ENCODE data around the gene TCEAL3. TPM values are rescaled to one million over a fixed set of nuclear protein-coding genes. Genes with fewer than 3 reads are reported as not detected.

TCEAL3 gene
- total and polyA plus RNA-seq, 9 of the 15 experiments (the other 6 are each of a cell fraction or from before 2014, with no cell fraction given): not detected

DNA sequence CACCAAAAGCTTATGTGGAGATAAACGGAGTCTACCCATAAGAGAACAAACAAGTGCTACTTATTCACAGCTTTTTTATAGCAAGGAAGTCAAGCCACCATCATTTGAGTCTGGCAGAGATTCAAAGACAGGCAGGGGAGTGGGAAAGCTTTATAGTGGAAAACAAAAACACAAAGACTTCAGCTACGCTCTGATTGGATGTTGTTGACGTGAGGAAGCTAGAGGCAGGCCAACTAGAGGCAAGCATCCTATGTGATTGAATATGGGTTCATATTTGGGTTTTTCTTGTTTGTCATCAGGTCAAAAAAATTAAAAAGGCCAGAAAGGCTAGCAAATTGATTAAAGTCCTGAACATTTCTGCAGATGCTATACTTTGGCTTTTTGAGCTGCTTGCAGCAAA is 23.2 kb upstream of the TCEAL3 start:
- no TSS peak for BruUV-seq (replicated peaks)
- 0 out of 5 replicates have a peak, but pooled peaks cover 0 to 6% of the 10 kb centered on the region in 2 experiments for H3K27me3 ChIP-seq (ENCODE audit: control insufficient read depth in 2 of 2, insufficient read depth in 2 of 2, low read length in 2 of 2)
- no peak for TF ChIP-seq ZNF644 (tag; IDR thresholded peaks at IDR 0.05; ENCODE audit: low read depth)
- TF ChIP-seq PML (IDR thresholded peaks at IDR 0.05; ENCODE audit: low read length): no peak
- TF ChIP-seq, protein P1, sequence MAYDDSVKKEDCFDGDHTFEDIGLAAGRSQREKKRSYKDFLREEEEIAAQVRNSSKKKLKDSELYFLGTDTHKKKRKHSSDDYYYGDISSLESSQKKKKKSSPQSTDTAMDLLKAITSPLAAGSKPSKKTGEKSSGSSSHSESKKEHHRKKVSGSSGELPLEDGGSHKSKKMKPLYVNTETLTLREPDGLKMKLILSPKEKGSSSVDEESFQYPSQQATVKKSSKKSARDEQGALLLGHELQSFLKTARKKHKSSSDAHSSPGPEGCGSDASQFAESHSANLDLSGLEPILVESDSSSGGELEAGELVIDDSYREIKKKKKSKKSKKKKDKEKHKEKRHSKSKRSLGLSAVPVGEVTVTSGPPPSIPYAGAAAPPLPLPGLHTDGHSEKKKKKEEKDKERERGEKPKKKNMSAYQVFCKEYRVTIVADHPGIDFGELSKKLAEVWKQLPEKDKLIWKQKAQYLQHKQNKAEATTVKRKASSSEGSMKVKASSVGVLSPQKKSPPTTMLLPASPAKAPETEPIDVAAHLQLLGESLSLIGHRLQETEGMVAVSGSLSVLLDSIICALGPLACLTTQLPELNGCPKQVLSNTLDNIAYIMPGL (CRISPR knock-in tag; IDR thresholded peaks at IDR 0.05): no peak
- TF ChIP-seq, protein P2, sequence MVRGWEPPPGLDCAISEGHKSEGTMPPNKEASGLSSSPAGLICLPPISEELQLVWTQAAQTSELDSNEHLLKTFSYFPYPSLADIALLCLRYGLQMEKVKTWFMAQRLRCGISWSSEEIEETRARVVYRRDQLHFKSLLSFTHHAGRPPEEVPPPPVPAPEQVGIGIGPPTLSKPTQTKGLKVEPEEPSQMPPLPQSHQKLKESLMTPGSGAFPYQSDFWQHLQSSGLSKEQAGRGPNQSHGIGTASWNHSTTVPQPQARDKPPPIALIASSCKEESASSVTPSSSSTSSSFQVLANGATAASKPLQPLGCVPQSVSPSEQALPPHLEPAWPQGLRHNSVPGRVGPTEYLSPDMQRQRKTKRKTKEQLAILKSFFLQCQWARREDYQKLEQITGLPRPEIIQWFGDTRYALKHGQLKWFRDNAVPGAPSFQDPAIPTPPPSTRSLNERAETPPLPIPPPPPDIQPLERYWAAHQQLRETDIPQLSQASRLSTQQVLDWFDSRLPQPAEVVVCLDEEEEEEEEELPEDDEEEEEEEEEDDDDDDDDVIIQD (CRISPR knock-in tag; IDR thresholded peaks at IDR 0.05): no peak
- no peak for TF ChIP-seq YBX1 (IDR thresholded peaks at IDR 0.05)
- no peak for TF ChIP-seq MAZ (CRISPR knock-in tag; conservative IDR thresholded peaks at IDR 0.05 in 1 of 2, IDR thresholded peaks at IDR 0.05 in 1 of 2)
- TF ChIP-seq PRPF4 (IDR thresholded peaks at IDR 0.05; ENCODE audit: insufficient read depth, low read depth, low read length, poor library complexity, severe bottlenecking): no peak
- TF ChIP-seq POLR3G (IDR thresholded peaks at IDR 0.05; ENCODE audit: extremely low read depth, insufficient read length, insufficient replicate concordance): no peak
- TF ChIP-seq GABPA (tag; conservative IDR thresholded peaks at IDR 0.05; ENCODE audit: low read depth): no peak
- H3K27ac ChIP-seq (ENCODE audit: extremely low read depth, low read depth, low read length): no peak overlapping the region
- WGBS (ENCODE audit: insufficient coverage, low coverage, missing lambda C conversion rate): 42% methylated on average over 3 of the region's 3 CpGs
- ChIA-PET CTCF (ENCODE audit: low intra/inter-chr PET ratio) (no interaction called here), POLR2A (no interaction called here)
- H3K79me2 ChIP-seq (ENCODE audit: control insufficient read depth, insufficient read depth, low read length): no peaks in the 10 kb centered on the region
- no peak overlapping the region for H2AFZ ChIP-seq (ENCODE audit: low read depth, low read length)
- H3K9ac ChIP-seq (ENCODE audit: insufficient read depth in 1 of 2, low read depth in 2 of 2, low read length in 2 of 2): no peak overlapping the region
- no peaks in the 10 kb centered on the region for H3K9me3 ChIP-seq (replicated peaks; ENCODE audit: control insufficient read depth, insufficient read depth, low read depth, low read length)
- no peaks in the 10 kb centered on the region for H4K20me1 ChIP-seq (replicated peaks; ENCODE audit: control insufficient read depth, insufficient read depth, low read length)
- H3K9me1 ChIP-seq (ENCODE audit: control insufficient read depth, insufficient read depth, low read length): no peaks in the 10 kb centered on the region
- no peak overlapping the region for H3K4me3 ChIP-seq
- H3K4me1 ChIP-seq (replicated peaks in 1 of 2; ENCODE audit: control insufficient read depth in 2 of 2, insufficient read depth in 2 of 2, low read length in 2 of 2): peaks cover 0 to 5% of the 10 kb centered on the region in 2 experiments; a peak in 3 of 5 replicates
- FAIRE-seq: no peak
- no peaks in the 10 kb centered on the region for H3K36me3 ChIP-seq (ENCODE audit: control insufficient read depth, insufficient read depth, low read length)
- H3K4me2 ChIP-seq (ENCODE audit: insufficient read depth, low read length): no peak overlapping the region
- DNase-seq (ENCODE audit: extremely low read depth in 1 of 4, low spot score in 3 of 4): no peak
- in situ Hi-C loops (cut with MboI): no loop called here
- no peak for ATAC-seq
- intact Hi-C loops (cut with micrococcal nuclease): no loop called here
